ENCODE results near the gene DNAH7. TPM values are rescaled to one million over a fixed set of nuclear protein-coding genes. Genes with fewer than 3 reads are reported as not detected.

Gene DNAH7
- total and polyA plus RNA-seq, 2 donors (not counting 3 experiments of a cell fraction or from before 2014, with no cell fraction given), result 0.15 to 0.24 TPM

DNA sequence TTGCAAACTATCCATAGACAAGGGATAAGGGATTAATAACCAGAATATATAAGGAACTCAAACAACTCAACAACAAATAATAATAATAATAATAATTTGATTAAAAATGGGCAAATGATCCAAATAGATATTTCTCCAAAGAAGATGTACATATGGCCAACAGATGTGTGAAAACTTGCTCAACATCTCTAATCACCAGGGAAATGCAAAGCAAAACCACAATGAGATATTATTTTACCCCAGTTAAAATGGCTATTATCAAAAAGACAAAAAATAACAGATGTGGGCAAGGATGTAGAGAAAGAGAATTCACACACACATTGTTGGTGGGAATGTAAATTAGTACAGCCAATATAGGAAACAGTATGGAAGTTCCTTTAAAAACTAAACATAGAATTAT is 26.9 kb downstream of the DNAH7 start:
- intact Hi-C loops (cut with micrococcal nuclease) (no loop called here), dilution Hi-C loops (cut with MboI; ENCODE audit: extremely low pct_ligation_motif_present, low sequenced_read_pairs) (no loop called here)
- Histone ChIP-seq H3K9ac (replicated peaks; ENCODE audit: extremely low read depth, insufficient read depth, low read length) (no peak overlapping the region), H2AFZ (ENCODE audit: low read depth, low read length) (no peak overlapping the region), H3K4me1 (ENCODE audit: control insufficient read depth, extremely low read depth, insufficient read depth, low read length) (no peaks in the 10 kb centered on the region), H3K4me2 (ENCODE audit: insufficient read depth, low read length) (no peak overlapping the region), H3K9me3 (replicated peaks; ENCODE audit: control insufficient read depth, insufficient read depth, low read length) (no peaks in the 10 kb centered on the region), H3K27me3 (ENCODE audit: control insufficient read depth in 2 of 2, insufficient read depth in 2 of 2, low read length in 2 of 2) (peaks cover 0 to 3% of the 10 kb centered on the region in 2 experiments), H3K4me3 (replicated peaks in 1 of 3; ENCODE audit: insufficient read depth in 1 of 3, low read depth in 1 of 3, low read length in 3 of 3) (no peak overlapping the region), H4K20me1 (replicated peaks; ENCODE audit: control insufficient read depth, extremely low read depth, insufficient read depth, low read length) (no peaks in the 10 kb centered on the region), H3K79me2 (ENCODE audit: control insufficient read depth, insufficient read depth, low read length) (no peaks in the 10 kb centered on the region), H3K27ac (ENCODE audit: insufficient read depth, low read depth, low read length) (no peak overlapping the region), H3K36me3 (ENCODE audit: control insufficient read depth in 2 of 2, extremely low read depth in 1 of 2, insufficient read depth in 2 of 2, low read length in 2 of 2) (no peaks in the 10 kb centered on the region), H3K9me1 (replicated peaks; ENCODE audit: control insufficient read depth, extremely low read depth, insufficient read depth, low read length) (no peaks in the 10 kb centered on the region)
- CTCF ChIA-PET, result no interaction called here
- DNase-seq (ENCODE audit: low read depth, low spot score), result no peak
- POLR2A ChIA-PET, result no interaction called here
- FAIRE-seq, result no peak
- no TSS peak for BruUV-seq (replicated peaks)
- TF ChIP-seq, protein P1, sequence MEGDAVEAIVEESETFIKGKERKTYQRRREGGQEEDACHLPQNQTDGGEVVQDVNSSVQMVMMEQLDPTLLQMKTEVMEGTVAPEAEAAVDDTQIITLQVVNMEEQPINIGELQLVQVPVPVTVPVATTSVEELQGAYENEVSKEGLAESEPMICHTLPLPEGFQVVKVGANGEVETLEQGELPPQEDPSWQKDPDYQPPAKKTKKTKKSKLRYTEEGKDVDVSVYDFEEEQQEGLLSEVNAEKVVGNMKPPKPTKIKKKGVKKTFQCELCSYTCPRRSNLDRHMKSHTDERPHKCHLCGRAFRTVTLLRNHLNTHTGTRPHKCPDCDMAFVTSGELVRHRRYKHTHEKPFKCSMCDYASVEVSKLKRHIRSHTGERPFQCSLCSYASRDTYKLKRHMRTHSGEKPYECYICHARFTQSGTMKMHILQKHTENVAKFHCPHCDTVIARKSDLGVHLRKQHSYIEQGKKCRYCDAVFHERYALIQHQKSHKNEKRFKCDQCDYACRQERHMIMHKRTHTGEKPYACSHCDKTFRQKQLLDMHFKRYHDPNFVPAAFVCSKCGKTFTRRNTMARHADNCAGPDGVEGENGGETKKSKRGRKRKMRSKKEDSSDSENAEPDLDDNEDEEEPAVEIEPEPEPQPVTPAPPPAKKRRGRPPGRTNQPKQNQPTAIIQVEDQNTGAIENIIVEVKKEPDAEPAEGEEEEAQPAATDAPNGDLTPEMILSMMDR (IDR thresholded peaks at IDR 0.05; ENCODE audit: extremely low read depth in 1 of 2, insufficient read depth in 1 of 2, low read depth in 1 of 2, low read length in 2 of 2), result no peak
- TF ChIP-seq MAX (IDR thresholded peaks at IDR 0.05; ENCODE audit: insufficient read depth, insufficient read length) (no peak), GATA2 (IDR thresholded peaks at IDR 0.05; ENCODE audit: insufficient read depth, insufficient read length, low read depth, low read length) (no peak), FOS (IDR thresholded peaks at IDR 0.05; ENCODE audit: borderline replicate concordance, insufficient read depth, low read length) (no peak), JUN (IDR thresholded peaks at IDR 0.05; ENCODE audit: borderline replicate concordance, insufficient read depth, insufficient read length, low read depth) (no peak), POLR2AphosphoS5 (IDR thresholded peaks at IDR 0.05; ENCODE audit: insufficient read depth, low read depth, low read length) (no peak), EZH2 (IDR thresholded peaks at IDR 0.05; ENCODE audit: borderline replicate concordance, low read depth, low read length, severe bottlenecking) (no peak), POLR2A (IDR thresholded peaks at IDR 0.05; ENCODE audit: low read depth, low read length) (no peak), MYC (IDR thresholded peaks at IDR 0.05; ENCODE audit: low read depth, low read length) (no peak)
